Measurements from ENCODE around the gene KRT10.

The KRT10 gene

DNA sequence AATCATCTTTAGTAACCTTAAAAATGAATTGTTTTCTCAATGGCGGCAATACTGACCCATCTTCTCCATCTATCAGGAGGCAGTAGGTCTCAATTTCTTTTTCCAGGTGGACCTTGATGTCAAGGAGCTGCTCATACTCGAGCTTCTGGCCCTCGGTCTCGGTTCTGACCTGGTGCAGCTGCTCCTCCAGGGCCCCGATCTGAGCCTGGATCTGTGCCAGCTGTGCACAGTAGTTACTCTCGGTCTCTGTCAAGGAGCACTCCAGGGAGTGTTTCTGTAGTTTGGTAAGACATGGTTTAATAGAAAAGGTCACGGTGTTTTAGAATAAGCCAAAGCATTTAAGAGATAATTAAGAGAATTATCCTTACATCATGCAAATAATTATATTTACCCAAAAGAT is 45.0 kb downstream of the KRT10 start:
- ChIA-PET CTCF (interaction anchor here (1.0 to 1.5 kb wide), 2 partner anchors 10 to 25 kb away, joined by 4 read pairs; no protein-coding TSS in a partner anchor), POLR2A (no interaction called here)
- DNase-seq (ENCODE audit: extremely low spot score) = no peak
- TF ChIP-seq, protein P1, sequence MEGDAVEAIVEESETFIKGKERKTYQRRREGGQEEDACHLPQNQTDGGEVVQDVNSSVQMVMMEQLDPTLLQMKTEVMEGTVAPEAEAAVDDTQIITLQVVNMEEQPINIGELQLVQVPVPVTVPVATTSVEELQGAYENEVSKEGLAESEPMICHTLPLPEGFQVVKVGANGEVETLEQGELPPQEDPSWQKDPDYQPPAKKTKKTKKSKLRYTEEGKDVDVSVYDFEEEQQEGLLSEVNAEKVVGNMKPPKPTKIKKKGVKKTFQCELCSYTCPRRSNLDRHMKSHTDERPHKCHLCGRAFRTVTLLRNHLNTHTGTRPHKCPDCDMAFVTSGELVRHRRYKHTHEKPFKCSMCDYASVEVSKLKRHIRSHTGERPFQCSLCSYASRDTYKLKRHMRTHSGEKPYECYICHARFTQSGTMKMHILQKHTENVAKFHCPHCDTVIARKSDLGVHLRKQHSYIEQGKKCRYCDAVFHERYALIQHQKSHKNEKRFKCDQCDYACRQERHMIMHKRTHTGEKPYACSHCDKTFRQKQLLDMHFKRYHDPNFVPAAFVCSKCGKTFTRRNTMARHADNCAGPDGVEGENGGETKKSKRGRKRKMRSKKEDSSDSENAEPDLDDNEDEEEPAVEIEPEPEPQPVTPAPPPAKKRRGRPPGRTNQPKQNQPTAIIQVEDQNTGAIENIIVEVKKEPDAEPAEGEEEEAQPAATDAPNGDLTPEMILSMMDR (IDR thresholded peaks at IDR 0.05; ENCODE audit: control extremely low read depth, extremely low read depth, low read depth, missing control alignments) = no peak

DNA sequence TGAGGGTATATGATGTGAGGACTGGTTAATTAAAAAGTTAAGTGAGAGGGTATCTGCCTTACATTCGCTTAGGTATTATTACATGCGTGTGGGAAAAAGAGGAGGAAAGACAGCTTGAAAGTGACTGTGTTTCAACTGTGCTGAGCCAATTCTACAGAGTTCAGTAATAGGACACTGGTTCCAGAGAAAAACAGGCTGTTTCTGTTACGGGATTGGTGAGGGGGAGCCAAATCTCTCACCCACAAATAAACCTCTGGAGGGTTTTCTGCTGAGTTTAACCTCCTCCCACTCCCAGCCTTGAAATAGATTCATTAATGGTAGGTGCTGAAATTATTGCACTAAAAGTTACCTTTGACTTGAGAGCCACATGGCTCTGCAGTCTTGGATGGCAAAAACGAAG is 46.5 kb downstream of the KRT10 start:
- POLR2A ChIA-PET = no interaction called here
- no peak for DNase-seq (ENCODE audit: extremely low spot score)
- CTCF ChIA-PET = no interaction called here
- TF ChIP-seq, protein P1 (IDR thresholded peaks at IDR 0.05; ENCODE audit: control extremely low read depth, extremely low read depth, low read depth, missing control alignments) = no peak

DNA sequence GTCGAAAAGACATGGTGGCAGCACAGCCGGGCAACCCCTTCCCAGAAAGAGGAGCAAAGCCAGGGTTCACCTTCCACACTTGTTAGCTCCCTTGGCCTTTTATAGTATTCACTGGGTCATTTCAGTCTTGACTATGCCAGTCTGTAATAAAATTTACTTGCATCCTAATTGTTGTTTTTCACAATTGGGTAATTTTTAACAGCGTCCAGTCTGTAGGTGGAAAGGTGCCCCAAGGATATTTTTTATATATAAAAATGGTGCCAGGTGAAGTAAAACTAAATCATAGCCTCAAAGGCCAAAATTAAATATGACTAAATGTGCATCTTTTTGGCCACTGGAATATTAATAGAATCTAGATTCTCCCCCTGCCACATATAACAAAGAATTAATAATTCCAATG is 50.3 kb downstream of the KRT10 start, which contains the start of gene KRT26:
Gene KRT26 (minus strand): TSS at position 101 of the 400 bp plus-strand sequence. CDS start 88 bp downstream, at position 13.
- TF ChIP-seq, protein P1 (IDR thresholded peaks at IDR 0.05; ENCODE audit: control extremely low read depth, extremely low read depth, low read depth, missing control alignments) = no peak
- ChIA-PET POLR2A (no interaction called here), CTCF (no interaction called here)
- no peak for DNase-seq (ENCODE audit: extremely low spot score)
